ENCODE results near the gene TJP1. TPM values are rescaled to one million over a fixed set of nuclear protein-coding genes. Genes with fewer than 3 reads are reported as not detected.

TJP1 gene
- total RNA-seq, 1 experiment from 2014 or later: 44.3 TPM

DNA sequence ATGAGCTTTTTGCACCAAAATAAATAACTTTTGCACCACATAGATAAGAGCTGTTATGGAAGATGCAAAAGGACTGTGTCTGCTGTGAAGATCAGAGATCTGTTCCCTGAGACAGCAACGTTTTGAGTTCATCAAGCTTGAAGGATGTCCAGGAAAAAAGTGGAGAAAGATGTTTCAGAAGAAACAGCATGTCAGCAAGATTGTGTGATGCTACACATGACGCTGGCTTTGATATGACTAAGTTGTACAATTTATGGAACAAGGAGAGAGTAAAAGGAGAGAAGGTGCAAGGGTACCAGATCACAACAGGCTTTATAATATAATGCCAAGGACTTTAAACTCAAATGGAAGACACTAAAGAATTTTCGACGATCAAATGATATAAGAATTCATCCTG lies 16.6 kb downstream of the TJP1 start:
- H3K36me3 Mint-ChIP-seq (ENCODE audit: insufficient read depth, unreplicated experiment): peaks cover 5% of the 10 kb centered on the region
- no peak overlapping the region for H3K27ac Mint-ChIP-seq (ENCODE audit: unreplicated experiment)
- intact Hi-C loops (cut with micrococcal nuclease; ENCODE audit: unreplicated experiment): no loop called here
- TF ChIP-seq, protein P1, sequence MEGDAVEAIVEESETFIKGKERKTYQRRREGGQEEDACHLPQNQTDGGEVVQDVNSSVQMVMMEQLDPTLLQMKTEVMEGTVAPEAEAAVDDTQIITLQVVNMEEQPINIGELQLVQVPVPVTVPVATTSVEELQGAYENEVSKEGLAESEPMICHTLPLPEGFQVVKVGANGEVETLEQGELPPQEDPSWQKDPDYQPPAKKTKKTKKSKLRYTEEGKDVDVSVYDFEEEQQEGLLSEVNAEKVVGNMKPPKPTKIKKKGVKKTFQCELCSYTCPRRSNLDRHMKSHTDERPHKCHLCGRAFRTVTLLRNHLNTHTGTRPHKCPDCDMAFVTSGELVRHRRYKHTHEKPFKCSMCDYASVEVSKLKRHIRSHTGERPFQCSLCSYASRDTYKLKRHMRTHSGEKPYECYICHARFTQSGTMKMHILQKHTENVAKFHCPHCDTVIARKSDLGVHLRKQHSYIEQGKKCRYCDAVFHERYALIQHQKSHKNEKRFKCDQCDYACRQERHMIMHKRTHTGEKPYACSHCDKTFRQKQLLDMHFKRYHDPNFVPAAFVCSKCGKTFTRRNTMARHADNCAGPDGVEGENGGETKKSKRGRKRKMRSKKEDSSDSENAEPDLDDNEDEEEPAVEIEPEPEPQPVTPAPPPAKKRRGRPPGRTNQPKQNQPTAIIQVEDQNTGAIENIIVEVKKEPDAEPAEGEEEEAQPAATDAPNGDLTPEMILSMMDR (IDR thresholded peaks at IDR 0.05; ENCODE audit: unreplicated experiment): no peak
- CTCF ChIA-PET: no interaction called here
- no peaks in the 10 kb centered on the region for H3K27me3 Mint-ChIP-seq (ENCODE audit: unreplicated experiment)
- no peaks in the 10 kb centered on the region for H3K9me3 Mint-ChIP-seq (ENCODE audit: low read depth, unreplicated experiment)
- BruUV-seq (replicated peaks): no TSS peak
- peaks cover 17% of the 10 kb centered on the region for H3K4me1 Mint-ChIP-seq (ENCODE audit: low read depth, unreplicated experiment)
- no peak overlapping the region for H3K4me3 Mint-ChIP-seq (ENCODE audit: low read depth, unreplicated experiment)
- DNase-seq: no peak

DNA sequence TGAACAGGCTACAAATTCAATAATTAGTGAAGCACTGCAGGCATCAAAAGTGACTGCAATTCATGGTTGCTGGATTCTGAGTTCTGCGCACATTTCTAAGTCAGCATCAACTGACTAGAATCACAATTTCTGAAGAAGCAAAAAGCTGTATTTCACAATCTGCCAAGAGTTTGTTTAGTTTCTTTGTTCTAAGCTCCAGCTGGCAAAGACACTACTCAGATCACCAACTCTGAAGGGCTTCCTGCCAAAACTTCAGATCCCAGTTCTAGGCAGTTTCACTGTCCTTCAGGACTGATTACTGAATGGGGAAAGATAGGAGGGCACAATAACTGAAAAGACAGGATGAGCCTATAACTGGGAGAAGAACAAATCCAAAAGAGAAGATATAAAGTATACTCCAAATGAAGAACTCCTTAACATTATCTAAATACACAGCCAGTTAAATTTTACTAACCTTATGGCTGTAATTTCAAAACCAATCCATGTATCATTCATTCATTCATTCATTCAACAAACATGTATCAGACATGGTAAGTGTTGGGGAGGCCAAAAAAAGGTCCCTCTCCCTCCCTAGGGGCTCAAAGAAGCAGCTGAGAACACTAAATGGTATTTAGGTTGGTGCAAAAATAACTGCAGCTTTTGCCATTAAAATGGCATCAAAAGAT lies 17.1 kb downstream of the TJP1 start:
- Mint-ChIP-seq H3K36me3 (ENCODE audit: insufficient read depth, unreplicated experiment) (peaks cover 5% of the 10 kb centered on the region), H3K4me1 (ENCODE audit: low read depth, unreplicated experiment) (peaks cover 14% of the 10 kb centered on the region), H3K4me3 (ENCODE audit: low read depth, unreplicated experiment) (no peak overlapping the region), H3K9me3 (ENCODE audit: low read depth, unreplicated experiment) (no peaks in the 10 kb centered on the region), H3K27me3 (ENCODE audit: unreplicated experiment) (no peaks in the 10 kb centered on the region), H3K27ac (ENCODE audit: unreplicated experiment) (no peak overlapping the region)
- TF ChIP-seq, protein P1 (IDR thresholded peaks at IDR 0.05; ENCODE audit: unreplicated experiment): no peak
- no TSS peak for BruUV-seq (replicated peaks)
- CTCF ChIA-PET: no interaction called here
- DNase-seq: no peak
- intact Hi-C loops (cut with micrococcal nuclease; ENCODE audit: unreplicated experiment): no loop called here

DNA sequence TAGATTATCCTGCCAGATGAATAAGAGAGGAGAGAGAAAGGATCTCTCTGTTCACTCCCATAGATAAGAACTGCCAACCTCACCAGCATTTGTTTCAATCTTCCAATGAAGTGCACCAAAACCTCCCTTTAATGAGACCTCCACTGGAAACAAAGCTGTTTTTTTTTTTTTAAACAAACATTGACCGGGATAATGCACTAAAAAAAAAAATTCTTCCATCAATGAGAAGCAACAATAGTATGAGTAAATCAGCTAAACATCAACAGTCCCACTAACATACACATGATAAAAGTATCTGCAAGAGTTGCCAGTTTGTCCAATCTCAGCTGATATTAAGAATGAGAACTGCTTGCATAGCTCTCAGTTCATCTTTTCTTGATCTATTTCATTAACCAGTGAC lies 19.9 kb downstream of the TJP1 start:
- intact Hi-C loops (cut with micrococcal nuclease; ENCODE audit: unreplicated experiment): no loop called here
- no TSS peak for BruUV-seq (replicated peaks)
- CTCF ChIA-PET: no interaction called here
- no peak overlapping the region for H3K27ac Mint-ChIP-seq (ENCODE audit: unreplicated experiment)
- H3K36me3 Mint-ChIP-seq (ENCODE audit: insufficient read depth, unreplicated experiment): peaks cover 5% of the 10 kb centered on the region
- DNase-seq: no peak
- H3K4me1 Mint-ChIP-seq (ENCODE audit: low read depth, unreplicated experiment): peaks cover 14% of the 10 kb centered on the region
- H3K27me3 Mint-ChIP-seq (ENCODE audit: unreplicated experiment): no peaks in the 10 kb centered on the region
- H3K9me3 Mint-ChIP-seq (ENCODE audit: low read depth, unreplicated experiment): no peaks in the 10 kb centered on the region
- no peak overlapping the region for H3K4me3 Mint-ChIP-seq (ENCODE audit: low read depth, unreplicated experiment)
- TF ChIP-seq, protein P1 (IDR thresholded peaks at IDR 0.05; ENCODE audit: unreplicated experiment): no peak

- no peaks in the 10 kb centered on the region for H3K9me3 Mint-ChIP-seq (ENCODE audit: low read depth, unreplicated experiment)
- H3K4me3 Mint-ChIP-seq (ENCODE audit: low read depth, unreplicated experiment): no peak overlapping the region
- intact Hi-C loops (cut with micrococcal nuclease; ENCODE audit: unreplicated experiment): no loop called here
- TF ChIP-seq, protein P1 (IDR thresholded peaks at IDR 0.05; ENCODE audit: unreplicated experiment): no peak
- no TSS peak for BruUV-seq (replicated peaks)
- H3K27me3 Mint-ChIP-seq (ENCODE audit: unreplicated experiment): no peaks in the 10 kb centered on the region
- H3K4me1 Mint-ChIP-seq (ENCODE audit: low read depth, unreplicated experiment): peaks cover 11% of the 10 kb centered on the region
- DNase-seq: no peak
- peaks cover 5% of the 10 kb centered on the region for H3K36me3 Mint-ChIP-seq (ENCODE audit: insufficient read depth, unreplicated experiment)
- CTCF ChIA-PET: interaction anchor here (0.7 kb wide), 1 partner anchor 53 kb away, joined by 3 read pairs; no protein-coding TSS in a partner anchor
- no peak overlapping the region for H3K27ac Mint-ChIP-seq (ENCODE audit: unreplicated experiment)
Measured at GRCh38 chr15:29800491-29801366, 21.5 kb downstream of the TJP1 start.
